Panc1 (cell line): Measurements from ENCODE around the gene ZP1. TPM values are rescaled to one million over a fixed set of nuclear protein-coding genes. Genes with fewer than 3 reads are reported as not detected.

Experiments
- ATAC-seq: fragments of 200-7000 bp; cut with Tn5 transposase; 2 replicates; pipeline ENCODE4 v1.9.1; 2020; ENCODE audit warnings: mild to moderate bottlenecking, moderate library complexity
- BruUV-seq: library from RNA; stranded (reverse); fragments of 400-500 nt; replicated peaks from 2 replicates; lab custom pipeline; 2021; lab: Mats Ljungman, UMichigan
- CTCF ChIA-PET: fragments of 300-600 bp; sonication (Branson Sonifier 250); formaldehyde crosslinking; loops from one replicate; lab custom pipeline; 2022; ENCODE audit warnings: antibody characterized with exemption; lab: Charles Lee
- POLR2A ChIA-PET: fragments of 300-600 bp; sonication (Branson Sonifier 250); formaldehyde crosslinking; loops from one replicate; lab custom pipeline; 2022; ENCODE audit warnings: antibody characterized with exemption; lab: Charles Lee
- DNase-seq: peaks from one replicate; pipeline ENCODE4 v3.0.0-alpha.2; 2010; ENCODE audit warnings: low read depth, low spot score
- H3K27ac ChIP-seq: 2 replicates; pipeline ENCODE4 v1.5.1; 2011; ENCODE audit warnings: mild to moderate bottlenecking, low read length, inconsistent platforms
- H3K27me3 ChIP-seq: fragments of 200-500 bp; sonication (Bioruptor generic); 2 replicates; pipeline ENCODE4 v1.6.0; 2014; ENCODE audit warnings: low read length, inconsistent platforms; ENCODE audit not compliant: control insufficient read depth, insufficient read depth
- H3K36me3 ChIP-seq: fragments of 200-500 bp; sonication (Bioruptor generic); 2 replicates; pipeline ENCODE4 v1.5.1; 2014; ENCODE audit warnings: inconsistent platforms, mild to moderate bottlenecking, low read length, moderate library complexity; ENCODE audit not compliant: control insufficient read depth, insufficient read depth
- H3K4me1 ChIP-seq: 2 replicates; pipeline ENCODE4 v1.5.1; 2011; ENCODE audit warnings: inconsistent platforms, mild to moderate bottlenecking, low read length, moderate library complexity; ENCODE audit not compliant: control insufficient read depth, insufficient read depth
- H3K4me3 ChIP-seq, 2 experiments: 2 replicates each; pipeline ENCODE4 v1.5.1; 2011 to 2012; ENCODE audit warnings: low read depth in 2 of 2, low read length in 2 of 2, mild to moderate bottlenecking in 2 of 2, inconsistent platforms in 1 of 2, moderate library complexity in 1 of 2
- H3K9me3 ChIP-seq: fragments of 200-500 bp; sonication (Bioruptor generic); 2 replicates; pipeline ENCODE4 v1.5.1; 2014; ENCODE audit warnings: low read depth, mild to moderate bottlenecking, inconsistent platforms, low read length, moderate library complexity; ENCODE audit not compliant: control insufficient read depth, insufficient read depth
- POLR2AphosphoS5 ChIP-seq: IDR thresholded peaks from 2 replicates; pipeline ENCODE4 v1.6.1; 2012; ENCODE audit warnings: mild to moderate bottlenecking, low read depth, low read length, moderate library complexity
- REST ChIP-seq, 2 experiments: IDR thresholded peaks; 2 replicates each; pipeline ENCODE4 v1.6.1; 2011 to 2012; ENCODE audit warnings: low read depth in 2 of 2, control low read depth in 1 of 2, low read length in 1 of 2, mild to moderate bottlenecking in 1 of 2, moderate library complexity in 1 of 2; ENCODE audit not compliant: insufficient read depth in 1 of 2
- SIN3A ChIP-seq: IDR thresholded peaks from 2 replicates; pipeline ENCODE4 v1.6.1; 2012; ENCODE audit warnings: low read depth, mild to moderate bottlenecking, low read length, moderate library complexity, borderline replicate concordance; ENCODE audit not compliant: insufficient read depth
- TCF7L2 ChIP-seq: IDR thresholded peaks from 2 replicates; pipeline ENCODE4 v1.6.1; 2011; ENCODE audit warnings: mild to moderate bottlenecking, low read depth, low read length, inconsistent platforms
- in situ Hi-C: cut with HindIII; loops from 2 replicates; pipeline ENCODE4 v1.10.0; 2016; ENCODE audit warnings: low sequenced_read_pairs, low pct_unique_long_range_greater_than_20kb
- intact Hi-C: fragments of 100-400 bp; cut with micrococcal nuclease; formaldehyde crosslinking; loops from one replicate; pipeline ENCODE4 v1.10.0; 2022; ENCODE audit not compliant: unreplicated experiment
- total RNA-seq: library from RNA; stranded (reverse); gene quantifications from one replicate; pipeline ENCODE4 v1.2.1, GENCODE V29; 2021; ENCODE audit not compliant: unreplicated experiment
- TF ChIP-seq, protein P1 (sequence below): fragments of 450-650 bp; IDR thresholded peaks from 2 replicates; pipeline ENCODE4 v1.5.1; 2017; ENCODE audit warnings: mild to moderate bottlenecking

The ZP1 gene
- total RNA-seq, 1 experiment from 2014 or later = not detected

- CTCF ChIA-PET = no interaction called here
Measured at GRCh38 chr11:60921259-60921658, 53.9 kb downstream of the ZP1 start.

GRCh38 chr11:60921777-60922335 lies 54.5 kb downstream of the ZP1 start:
- H3K36me3 ChIP-seq = no peaks in the 10 kb centered on the region; the same call in 1 of the 2 replicates
- no peak for DNase-seq
- no peaks in the 10 kb centered on the region for H3K27me3 ChIP-seq
- peaks cover 18% of the 10 kb centered on the region for H3K4me1 ChIP-seq
- intact Hi-C loops (no loop called here), in situ Hi-C loops (no loop called here)
- no TSS peak for BruUV-seq
- ChIA-PET POLR2A (no interaction called here), CTCF (no interaction called here)
- H3K4me3 ChIP-seq = no peak overlapping the region
- no peak overlapping the region for H3K27ac ChIP-seq
- TF ChIP-seq, protein P1, sequence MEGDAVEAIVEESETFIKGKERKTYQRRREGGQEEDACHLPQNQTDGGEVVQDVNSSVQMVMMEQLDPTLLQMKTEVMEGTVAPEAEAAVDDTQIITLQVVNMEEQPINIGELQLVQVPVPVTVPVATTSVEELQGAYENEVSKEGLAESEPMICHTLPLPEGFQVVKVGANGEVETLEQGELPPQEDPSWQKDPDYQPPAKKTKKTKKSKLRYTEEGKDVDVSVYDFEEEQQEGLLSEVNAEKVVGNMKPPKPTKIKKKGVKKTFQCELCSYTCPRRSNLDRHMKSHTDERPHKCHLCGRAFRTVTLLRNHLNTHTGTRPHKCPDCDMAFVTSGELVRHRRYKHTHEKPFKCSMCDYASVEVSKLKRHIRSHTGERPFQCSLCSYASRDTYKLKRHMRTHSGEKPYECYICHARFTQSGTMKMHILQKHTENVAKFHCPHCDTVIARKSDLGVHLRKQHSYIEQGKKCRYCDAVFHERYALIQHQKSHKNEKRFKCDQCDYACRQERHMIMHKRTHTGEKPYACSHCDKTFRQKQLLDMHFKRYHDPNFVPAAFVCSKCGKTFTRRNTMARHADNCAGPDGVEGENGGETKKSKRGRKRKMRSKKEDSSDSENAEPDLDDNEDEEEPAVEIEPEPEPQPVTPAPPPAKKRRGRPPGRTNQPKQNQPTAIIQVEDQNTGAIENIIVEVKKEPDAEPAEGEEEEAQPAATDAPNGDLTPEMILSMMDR = no peak
- TF ChIP-seq TCF7L2 (no peak), POLR2AphosphoS5 (no peak), REST (IDR thresholded peaks at IDR 0.05; ENCODE audit: insufficient read depth in 1 of 2, low read depth in 2 of 2, low read length in 1 of 2) (no peak)
- no peak for ATAC-seq
- no peaks in the 10 kb centered on the region for H3K9me3 ChIP-seq

More at GRCh38 chr11:60921259-60921658, 53.9 kb downstream of the ZP1 start:
- BruUV-seq = no TSS peak
- intact Hi-C loops = no loop called here
- Histone ChIP-seq H3K27me3 (no peaks in the 10 kb centered on the region), H3K4me1 (peaks cover 18% of the 10 kb centered on the region), H3K27ac (no peak overlapping the region), H3K9me3 (no peaks in the 10 kb centered on the region), H3K4me3 (no peak overlapping the region), H3K36me3 (no peaks in the 10 kb centered on the region; the same call in 1 of the 2 replicates)
- DNase-seq (no peak), ATAC-seq (no peak)
- no peak for TF ChIP-seq REST (IDR thresholded peaks at IDR 0.05; ENCODE audit: insufficient read depth in 1 of 2, low read depth in 2 of 2, low read length in 1 of 2)
- TF ChIP-seq, protein P1 = no peak
- TF ChIP-seq POLR2AphosphoS5 = no peak
- no peak for TF ChIP-seq TCF7L2
- TF ChIP-seq SIN3A = no peak
- in situ Hi-C loops = no loop called here
- POLR2A ChIA-PET = no interaction called here
